Measurements from ENCODE around the gene ARID1B. TPM values are rescaled to one million over a fixed set of nuclear protein-coding genes. Genes with fewer than 3 reads are reported as not detected.

The ARID1B gene
- total RNA-seq, 4 donors from 2014 or later = 70.5 to 135 (median 78.2) TPM

GRCh38 chr6:157106487-157106886 is 329.3 kb downstream of the ARID1B start:
- no peak for TF ChIP-seq CTCF (IDR thresholded peaks at IDR 0.05)
- ATAC-seq (ENCODE audit: low FRiP score) = peak; percentile 35
- DNase-seq (ENCODE audit: low spot score) = no peak

- no peak for DNase-seq (ENCODE audit: low spot score)
- TF ChIP-seq CTCF (IDR thresholded peaks at IDR 0.05) = no peak
- ATAC-seq (ENCODE audit: low FRiP score) = no peak
Measured at GRCh38 chr6:157107571-157107914, 330.4 kb downstream of the ARID1B start.

- no peak for TF ChIP-seq CTCF (IDR thresholded peaks at IDR 0.05)
- DNase-seq (ENCODE audit: low spot score) (no peak), ATAC-seq (ENCODE audit: low FRiP score) (peak; percentile 81)
Measured at GRCh38 chr6:157107915-157108651, 330.9 kb downstream of the ARID1B start.

- no peak for TF ChIP-seq CTCF (IDR thresholded peaks at IDR 0.05)
Measured at GRCh38 chr6:157108923-157109322, 331.7 kb downstream of the ARID1B start.

GRCh38 chr6:157110607-157111006 is 333.4 kb downstream of the ARID1B start:
- ATAC-seq (ENCODE audit: low FRiP score) (no peak), DNase-seq (ENCODE audit: low spot score) (no peak)
- TF ChIP-seq CTCF (IDR thresholded peaks at IDR 0.05) = no peak

More at GRCh38 chr6:157108923-157109322, 331.7 kb downstream of the ARID1B start:
- DNase-seq (ENCODE audit: low spot score) = no peak
- ATAC-seq (ENCODE audit: low FRiP score) = no peak

- TF ChIP-seq CTCF (IDR thresholded peaks at IDR 0.05) = no peak
- no peak for ATAC-seq (ENCODE audit: low FRiP score)
- DNase-seq (ENCODE audit: low spot score) = no peak
Measured at GRCh38 chr6:157113389-157113788, 336.2 kb downstream of the ARID1B start.

- no peak for TF ChIP-seq CTCF (IDR thresholded peaks at IDR 0.05)
- ATAC-seq (ENCODE audit: low FRiP score) = no peak
- no peak for DNase-seq (ENCODE audit: low spot score)
Measured at GRCh38 chr6:157116426-157116825, 339.2 kb downstream of the ARID1B start.
